Dedifferentiated amniotic fluid mesenchymal stem cell (primary cell): ENCODE results near the gene CENPV.
A peak's percentile ranks its signal among the peaks of the same experiment; 100 is the strongest.
"Not testable (repeated sequence)": the region's sequence is repeated elsewhere in the genome, so short reads cannot be mapped to it uniquely, and the experiment has no call there.

Experiments used
- DNase-seq: peaks from one replicate; pipeline ENCODE4 v3.0.0-alpha.2; 2016; ENCODE audit errors: extremely low spot score

The CENPV gene

DNA sequence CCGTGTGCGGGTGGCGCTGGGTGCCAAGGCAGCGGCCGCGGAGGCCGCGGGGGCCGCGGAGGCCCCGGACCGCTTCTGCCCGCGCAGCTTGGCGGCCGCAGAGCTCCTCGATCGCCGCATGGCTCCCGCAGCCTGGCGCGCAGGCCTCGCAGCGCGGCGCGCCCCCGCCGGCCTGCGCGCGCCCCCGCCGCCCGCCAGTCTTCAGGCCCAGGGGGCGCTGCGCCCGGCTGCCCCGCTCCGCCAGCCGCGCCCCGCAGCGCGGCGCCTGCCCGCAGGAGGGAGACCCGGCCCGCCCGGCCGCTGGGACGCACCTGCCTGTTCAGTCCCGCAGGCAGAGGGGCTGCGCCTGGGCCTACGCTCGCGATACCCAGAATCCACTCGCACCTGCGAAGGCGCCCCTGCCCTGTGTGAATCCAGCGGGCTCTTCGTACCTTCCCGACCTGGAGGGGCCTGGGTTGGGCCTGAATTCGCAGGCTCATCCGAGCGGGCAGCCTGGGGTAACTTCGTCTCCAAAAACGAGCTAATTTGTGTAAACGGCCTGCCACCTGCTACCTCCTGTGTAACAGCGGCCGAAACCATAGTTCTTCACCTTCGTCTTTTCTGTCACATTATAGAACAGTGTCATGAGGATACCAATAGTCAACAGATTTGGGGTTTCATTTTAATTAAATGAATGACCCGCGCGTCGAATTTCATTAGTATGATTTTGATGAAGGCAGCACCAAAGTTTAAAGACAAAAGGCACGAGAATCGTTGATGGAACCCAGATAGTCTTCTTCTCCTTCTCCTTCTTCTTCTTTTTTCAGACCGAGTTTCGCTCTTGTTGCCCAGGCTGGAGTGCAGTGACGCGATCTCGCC lies at the start of gene CENPV:
Gene CENPV, minus strand, starts transcription at position 153 of the 858 bp plus-strand sequence. Its CDS starts 33 bp downstream, at position 120.
- DNase-seq, result no peak

DNA sequence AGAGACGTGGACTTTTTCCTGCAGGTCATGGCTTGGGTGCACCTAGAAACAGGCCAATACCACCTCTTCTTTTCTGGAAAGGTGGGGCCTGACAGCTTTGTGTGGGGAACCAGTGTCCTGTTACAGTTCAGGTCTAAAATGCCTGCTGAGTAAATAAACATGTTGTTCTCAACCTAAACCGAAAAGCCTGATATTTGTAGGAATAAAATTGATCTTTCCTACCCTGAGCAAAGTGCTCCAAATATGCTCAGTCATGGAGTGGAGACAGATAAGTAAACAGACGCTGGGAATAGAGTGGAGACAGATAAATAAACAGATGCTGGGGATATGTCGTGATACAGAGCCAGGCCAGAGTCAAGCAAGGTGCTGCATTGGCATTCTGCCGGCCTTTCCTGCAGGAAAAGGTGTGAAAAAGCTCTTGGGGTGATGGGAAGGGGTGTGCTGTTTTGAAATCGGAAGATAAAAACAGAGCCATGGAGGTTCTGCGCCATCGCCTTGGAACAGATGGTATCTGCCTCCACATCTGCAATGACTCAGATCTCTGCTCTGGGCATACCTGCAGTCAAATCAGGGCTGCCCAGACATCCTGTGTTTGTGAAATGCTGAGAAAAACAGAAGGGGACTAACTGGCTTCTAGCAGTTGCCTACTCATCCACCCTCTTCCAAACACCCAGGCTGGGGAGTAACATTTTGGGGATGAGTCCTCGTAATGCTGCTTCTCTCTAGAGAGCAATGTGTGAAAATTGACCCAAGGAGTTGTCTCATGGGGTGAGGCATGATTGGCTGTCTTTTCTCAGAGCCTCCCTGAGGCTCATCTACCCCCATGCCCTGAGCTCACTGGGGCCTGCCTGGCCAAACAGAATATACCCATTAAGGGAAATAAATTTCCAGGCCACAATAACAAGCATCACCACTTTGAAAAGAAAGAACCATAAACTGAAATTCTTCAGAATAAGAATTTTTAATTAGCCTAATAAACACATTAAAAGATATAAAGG lies 45.3 kb upstream of the CENPV start:
- no peak for DNase-seq

DNA sequence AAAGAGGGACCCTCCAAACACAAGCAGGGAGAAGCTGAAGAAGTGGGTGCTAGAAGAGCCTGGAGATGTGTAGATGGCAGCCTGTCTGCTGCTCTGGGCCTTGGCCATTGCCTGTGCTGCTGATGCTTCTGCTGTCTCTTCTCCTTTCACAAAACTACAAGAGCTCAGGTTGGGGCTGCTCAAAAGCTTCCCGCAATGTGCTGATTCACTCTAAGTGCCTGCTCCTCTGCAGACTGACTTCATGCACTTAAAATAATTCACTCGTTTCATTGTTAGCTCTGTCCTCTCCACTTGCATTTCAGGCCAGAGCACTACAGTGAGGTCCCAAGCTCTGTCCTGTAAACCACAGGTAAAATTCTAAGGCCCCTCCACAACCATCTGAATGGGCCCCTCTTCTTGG lies 43.4 kb upstream of the CENPV start:
- DNase-seq, result not testable (repeated sequence)

DNA sequence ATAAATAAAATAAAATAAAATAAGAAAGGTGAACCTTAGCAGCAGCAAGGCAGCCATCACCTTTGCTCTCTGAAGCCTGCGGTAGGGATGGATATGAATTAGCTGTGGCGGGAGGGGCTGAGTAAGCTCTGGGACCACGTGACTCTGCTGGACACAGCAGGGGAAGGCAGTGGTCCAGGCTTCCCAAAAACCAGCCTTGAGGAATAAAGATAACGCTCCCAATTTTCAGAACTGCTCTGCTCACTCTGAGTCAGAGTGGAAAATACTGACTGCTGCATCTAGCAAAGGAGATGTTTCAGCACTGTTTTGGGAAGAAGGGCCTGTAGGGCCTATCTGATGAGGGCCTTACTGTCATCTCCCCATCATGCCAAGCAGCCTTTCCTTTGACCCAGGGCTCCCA lies 42.6 kb upstream of the CENPV start:
- DNase-seq, result not testable (repeated sequence)

DNA sequence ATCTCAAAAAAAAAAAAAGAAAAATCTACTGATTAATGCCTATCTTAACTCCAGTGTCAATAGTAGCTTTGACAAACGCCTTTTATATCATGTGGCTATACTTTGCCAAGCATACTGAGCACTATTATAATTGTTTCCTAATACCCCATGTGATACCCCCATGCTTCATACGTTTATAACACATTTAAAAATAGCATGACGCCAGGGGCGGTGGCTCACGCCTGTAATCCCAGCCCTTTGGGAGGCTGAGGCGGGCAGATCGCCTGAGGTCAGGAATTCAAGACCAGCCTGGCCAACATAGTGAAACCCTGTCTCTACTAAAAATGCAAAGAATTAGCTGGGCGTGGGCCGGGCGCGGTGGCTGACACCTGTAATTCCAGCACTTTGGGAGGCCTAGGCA lies 39.2 kb upstream of the CENPV start:
- DNase-seq, result not testable (repeated sequence)

DNA sequence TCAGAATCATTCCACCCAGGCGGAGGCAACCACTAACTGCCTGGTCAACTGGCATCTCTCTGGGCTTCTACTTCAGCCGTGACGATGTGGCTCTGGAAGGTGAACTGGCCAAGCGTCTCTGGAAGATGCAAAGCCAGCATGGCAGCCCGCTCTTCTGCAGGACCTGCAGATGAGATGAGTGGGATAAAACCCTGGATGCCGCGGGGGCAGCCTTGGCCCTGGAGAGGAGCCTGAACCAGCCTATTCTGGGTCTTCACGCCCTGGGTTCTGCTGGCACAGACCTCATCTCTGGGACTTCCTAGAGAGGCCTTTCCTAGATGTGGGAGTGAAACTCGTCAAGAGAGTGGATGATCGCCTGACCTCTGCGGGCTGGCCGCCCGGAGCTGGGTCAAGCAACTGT lies 38.2 kb upstream of the CENPV start:
- no peak for DNase-seq

DNA sequence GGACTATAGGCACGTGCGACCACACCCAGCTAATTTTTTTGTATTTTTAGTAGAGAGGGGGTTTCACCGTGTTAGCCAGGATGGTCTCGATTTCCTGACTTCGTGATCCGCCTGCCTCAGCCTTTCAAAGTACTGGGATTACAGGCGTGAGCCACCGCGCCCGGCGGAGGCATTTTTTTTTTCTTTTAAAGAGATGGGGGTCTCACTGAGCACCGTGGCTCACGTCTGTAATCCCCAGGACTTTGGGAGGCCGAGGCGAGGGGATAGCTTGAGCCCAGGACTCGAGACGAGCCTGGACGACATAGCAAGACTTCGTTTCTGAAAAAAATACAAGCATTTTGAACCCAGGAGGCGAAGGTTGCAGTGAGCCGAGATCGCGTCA lies 32.8 kb upstream of the CENPV start:
- DNase-seq, result not testable (repeated sequence)

DNA sequence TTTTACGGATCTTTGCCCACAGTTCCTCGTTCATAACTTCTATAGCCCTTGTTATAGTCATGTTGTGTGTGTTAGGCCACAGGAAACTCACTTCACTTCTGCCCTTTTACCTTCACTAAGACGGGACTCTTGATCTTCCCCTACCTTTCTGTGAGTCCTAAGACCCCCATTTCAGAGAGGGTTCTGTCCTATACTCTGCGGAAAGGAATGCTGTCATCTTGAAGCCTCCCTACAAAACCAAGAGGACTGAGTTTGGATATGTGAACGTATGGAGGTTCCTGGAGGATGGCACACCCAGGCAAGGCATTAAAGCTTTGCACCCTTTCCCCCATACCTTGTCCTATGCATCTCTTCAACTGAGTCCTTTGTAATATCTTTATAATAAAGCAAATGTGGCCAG lies 31.3 kb upstream of the CENPV start:
- DNase-seq, result no peak

DNA sequence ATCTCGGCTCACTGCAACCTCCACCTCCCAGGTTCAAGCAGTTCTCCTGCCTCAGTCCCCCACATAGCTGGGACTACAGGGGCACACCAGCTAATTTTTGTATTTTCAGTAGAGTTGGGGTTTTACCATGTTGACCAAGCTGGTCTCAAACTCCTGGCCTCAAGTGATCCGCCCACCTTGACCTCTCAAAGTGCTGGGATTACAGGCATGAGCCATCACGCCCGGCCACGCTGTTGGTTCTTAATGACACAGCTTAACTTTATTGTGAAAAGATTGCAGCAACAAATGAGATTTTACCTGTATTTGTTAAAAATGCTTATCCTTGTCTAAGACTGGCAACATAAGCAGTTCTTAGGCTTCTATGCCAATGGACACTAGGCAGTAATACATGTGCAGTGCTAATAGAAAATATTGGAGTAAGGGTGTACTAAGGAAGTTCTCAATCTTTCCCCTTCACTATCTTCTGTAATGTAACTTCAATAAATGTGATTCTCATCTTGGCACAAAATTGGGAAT lies 30.6 kb upstream of the CENPV start:
- DNase-seq, result no peak

DNA sequence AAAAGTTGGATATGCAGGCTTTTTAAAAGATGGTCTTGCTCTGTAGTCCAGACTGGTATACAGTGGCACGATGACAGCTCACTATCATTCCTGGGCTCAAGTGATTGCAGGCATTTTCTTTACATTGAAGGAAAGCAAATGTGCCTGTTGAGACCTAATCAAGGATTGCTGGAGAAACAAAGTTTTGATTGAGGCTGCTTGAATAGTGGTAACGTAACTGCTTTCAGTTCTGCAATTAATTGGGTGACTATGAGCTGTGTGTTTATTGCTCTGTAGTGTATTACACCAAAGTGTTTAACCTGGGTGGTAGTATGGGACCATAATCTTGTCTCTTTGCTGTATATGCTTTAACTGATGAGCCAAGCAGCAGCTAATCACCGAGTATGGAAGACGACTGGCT lies 29.9 kb upstream of the CENPV start:
- no peak for DNase-seq

DNA sequence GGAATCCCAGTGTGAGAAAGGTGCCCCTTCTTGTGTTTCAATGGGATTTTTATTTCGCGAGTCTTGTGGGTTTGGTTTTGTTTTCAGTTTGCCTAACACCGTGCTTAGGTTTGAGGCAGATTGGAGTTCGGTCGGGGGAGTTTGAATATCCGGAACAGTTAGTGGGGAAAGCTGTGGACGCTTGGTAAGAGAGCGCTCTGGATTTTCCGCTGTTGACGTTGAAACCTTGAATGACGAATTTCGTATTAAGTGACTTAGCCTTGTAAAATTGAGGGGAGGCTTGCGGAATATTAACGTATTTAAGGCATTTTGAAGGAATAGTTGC lies 28.2 kb upstream of the CENPV start:
- DNase-seq, result peak; percentile 25

DNA sequence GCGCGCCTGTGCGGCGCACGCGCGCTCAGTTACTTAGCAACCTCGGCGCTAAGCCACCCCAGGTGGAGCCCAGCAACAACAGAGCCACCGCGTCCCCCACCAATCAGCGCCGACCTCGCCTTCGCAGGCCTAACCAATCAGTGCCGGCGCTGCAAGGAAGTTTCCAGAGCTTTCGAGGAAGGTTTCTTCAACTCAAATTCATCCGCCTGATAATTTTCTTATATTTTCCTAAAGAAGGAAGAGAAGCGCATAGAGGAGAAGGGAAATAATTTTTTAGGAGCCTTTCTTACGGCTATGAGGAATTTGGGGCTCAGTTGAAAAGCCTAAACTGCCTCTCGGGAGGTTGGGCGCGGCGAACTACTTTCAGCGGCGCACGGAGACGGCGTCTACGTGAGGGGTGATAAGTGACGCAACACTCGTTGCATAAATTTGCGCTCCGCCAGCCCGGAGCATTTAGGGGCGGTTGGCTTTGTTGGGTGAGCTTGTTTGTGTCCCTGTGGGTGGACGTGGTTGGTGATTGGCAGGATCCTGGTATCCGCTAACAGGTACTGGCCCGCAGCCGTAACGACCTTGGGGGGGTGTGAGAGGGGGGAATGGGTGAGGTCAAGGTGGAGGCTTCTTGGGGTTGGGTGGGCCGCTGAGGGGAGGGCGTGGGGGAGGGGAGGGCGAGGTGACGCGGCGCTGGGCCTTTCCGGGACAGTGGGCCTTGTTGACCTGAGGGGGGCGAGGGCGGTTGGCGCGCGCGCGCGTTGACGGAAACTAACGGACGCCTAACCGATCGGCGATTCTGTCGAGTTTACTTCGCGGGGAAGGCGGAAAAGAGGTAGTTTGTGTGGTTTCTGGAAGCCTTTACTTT lies 27.6 kb upstream of the CENPV start, which contains the start of gene UBB:
Gene UBB, plus strand, starts transcription at position 452 of the 856 bp plus-strand sequence. CDS start 817 bp downstream, outside the sequence.
- DNase-seq, result peak; percentile 97

DNA sequence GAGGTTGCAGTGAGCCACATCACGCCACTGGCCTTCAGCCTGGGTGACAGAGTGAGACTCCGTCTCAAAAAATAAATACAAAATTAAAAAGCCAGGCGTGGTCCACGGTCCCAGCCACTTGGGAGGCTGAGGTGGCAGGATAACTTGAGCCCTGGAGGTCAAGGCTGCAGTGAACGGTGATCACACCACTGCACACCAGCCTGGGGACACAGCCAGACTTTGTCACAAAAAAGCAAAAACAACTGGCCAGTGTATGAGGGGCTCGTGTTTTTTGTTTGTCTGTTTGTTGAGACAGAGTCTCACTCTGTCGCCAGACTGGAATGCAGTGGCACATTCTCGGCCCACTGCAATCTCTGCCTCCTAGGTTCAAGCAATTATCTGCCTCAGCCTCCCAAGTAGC lies 26.4 kb upstream of the CENPV start:
- no peak for DNase-seq

DNA sequence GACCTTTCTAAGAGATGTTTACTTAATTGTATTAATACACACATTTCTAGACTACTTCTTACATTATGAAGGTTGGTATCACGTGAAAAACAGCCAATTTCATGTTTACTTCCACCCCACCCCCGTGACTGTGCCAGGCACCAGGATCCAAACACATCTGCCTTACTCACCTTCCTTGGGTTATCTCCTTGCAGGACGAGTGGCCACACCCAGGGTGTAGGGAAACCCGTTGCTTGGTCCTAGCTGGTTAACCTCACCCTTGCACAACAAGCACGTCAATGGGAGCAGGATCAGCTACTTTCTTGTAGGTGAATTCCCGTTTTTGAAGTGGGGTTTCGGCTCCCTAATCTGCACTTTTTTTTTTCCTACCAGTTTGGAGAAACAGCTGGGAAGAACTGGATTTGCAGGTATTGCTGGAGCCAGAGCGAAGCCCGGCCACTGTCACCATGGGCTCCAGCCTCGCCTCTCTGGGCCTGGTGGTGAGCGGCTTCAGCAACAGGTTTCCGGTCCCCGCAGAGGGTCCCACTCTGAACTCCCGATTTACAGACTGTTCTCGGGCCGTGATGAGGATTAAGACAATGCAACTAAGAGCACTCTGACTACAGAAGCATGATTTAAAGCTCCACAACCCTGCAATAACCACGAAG lies 25.5 kb upstream of the CENPV start:
- no peak for DNase-seq

DNA sequence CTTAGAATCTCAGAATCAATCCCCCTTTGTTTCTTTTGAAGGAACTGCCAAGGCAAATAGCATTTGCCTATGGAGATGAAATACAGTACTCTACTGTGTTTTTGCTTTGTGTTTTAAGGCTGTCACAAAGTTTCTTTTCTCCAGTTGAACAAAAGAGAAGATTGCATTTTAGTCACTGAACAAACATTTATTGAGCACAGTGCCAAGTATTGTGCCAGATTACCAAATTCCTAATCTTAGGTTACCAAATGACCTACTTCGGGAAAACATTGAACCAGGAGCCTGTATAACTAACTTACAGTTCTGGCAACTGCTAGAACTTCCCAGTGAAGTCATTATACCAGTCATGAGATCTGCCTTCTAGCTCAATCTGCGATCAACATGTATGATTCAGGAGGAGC lies 24.7 kb upstream of the CENPV start:
- DNase-seq, result no peak

DNA sequence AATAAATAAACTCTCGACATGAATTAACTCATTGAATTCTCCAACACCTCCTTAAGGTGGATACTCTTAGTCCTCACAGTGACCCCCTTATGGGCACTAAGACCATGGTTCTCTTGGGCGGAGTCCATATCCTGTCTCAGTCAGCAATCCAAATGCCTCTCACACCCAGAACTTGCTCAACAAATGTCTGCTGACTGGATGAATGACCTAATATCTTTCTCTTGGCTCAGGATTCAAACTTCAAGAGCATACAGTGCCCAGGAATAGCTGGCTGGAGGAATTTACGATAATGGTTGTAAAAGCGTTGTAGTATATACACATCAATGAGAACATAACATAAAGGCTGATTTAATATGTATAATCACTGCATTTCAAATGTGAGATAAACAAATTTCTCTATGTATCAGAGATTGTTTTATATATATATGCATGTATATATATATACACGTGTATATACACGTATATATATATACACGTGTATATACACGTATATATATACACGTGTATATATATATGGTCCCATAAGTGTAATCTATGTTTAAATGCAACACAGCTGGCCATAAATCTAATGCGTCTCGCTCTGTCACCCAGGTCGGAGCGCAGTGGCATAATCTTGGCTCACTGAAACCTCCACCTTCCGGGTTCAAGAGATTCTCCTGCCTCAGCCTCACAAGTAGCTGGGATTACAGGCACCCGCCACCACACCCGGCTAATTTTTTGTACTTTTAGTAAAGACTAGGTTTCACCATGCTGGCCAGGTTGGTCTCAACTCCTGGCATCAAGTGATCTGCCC lies 21.1 kb upstream of the CENPV start:
- peak; percentile 17 for DNase-seq

DNA sequence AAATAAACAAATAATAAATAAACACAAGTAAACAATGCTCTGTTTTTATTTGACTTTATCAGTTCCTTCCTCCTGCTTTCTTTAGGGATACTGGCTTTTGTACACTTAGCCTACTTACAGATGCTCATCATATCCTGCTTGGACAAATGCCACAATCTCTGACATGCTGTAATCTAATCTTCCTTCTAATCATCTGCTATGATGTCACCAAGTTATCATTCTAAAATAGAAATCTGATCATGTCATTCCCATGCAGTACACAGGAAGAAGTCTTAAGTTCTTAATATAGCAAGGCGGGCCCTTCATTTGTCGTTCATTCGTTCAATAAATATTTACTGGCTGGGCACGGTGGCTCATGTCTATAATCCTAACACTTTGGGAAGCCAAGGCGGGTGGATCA lies 18.5 kb upstream of the CENPV start:
- no peak for DNase-seq

DNA sequence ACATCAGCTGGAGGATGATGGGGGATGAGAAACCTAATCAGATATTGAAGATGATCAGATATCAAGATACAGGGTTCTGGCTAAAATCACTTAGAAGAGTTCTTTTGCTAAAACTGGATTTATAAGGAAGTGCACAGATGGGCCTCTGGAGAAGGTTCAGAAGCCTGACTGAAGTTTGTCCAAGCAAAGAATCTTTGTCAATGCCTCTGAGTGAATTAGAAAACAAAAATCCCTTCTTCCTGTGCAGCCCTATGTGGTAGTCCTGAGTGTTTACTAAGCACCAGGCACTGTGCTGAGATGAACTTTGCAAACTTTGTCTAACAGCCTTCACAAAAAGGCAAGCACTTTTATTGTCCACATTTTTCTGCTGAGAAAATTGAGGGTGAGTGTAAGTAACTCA lies 11.4 kb upstream of the CENPV start:
- DNase-seq, result no peak

DNA sequence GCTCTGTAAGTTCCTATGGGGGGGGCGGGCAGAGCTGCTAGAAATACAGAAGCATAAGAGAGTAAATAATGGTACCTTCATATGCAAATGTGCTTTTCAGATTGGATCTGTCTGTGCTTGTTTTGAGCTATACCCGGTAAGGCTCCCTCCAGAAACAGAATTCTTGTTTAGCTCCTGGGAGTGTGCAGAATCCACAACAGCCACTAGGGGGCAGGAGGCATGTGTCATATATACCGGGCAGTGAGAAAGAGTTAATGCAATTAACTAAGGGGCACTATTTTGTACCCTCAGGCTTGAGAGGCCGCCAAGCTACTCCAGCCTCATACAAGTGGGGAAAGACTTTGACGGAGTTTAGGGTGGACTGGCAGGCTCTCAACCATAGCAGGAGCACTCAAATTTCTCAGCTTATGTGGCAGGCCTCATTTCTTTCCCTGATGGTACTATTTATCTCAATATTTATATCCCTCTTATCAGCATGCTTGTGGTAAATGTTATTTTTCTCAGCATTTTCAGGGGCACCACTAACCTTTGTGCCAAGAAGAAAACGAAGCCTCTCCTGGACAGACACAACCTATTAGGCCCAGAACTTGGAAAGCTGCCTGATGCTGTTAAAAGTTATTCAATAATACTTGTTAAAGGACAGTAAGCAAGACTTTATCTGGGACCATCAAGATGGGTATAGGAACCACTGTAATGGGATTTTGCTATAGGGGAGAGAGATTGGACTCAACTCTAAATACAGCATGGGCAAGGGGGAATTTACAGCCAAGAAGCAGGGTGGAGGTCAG lies 10.7 kb upstream of the CENPV start:
- DNase-seq, result peak; percentile 76
